NB4 (cell line): ENCODE measurements around the gene TRIM62.

Experiments
- DNase-seq: peaks from one replicate; pipeline ENCODE4 v3.0.0; 2010; ENCODE audit warnings: low read depth
- H3K4me3 ChIP-seq: one replicate; pipeline ENCODE4 v1.5.1; 2011; ENCODE audit warnings: mild to moderate bottlenecking, low read depth, low read length, moderate library complexity
- CTCF ChIP-seq: IDR thresholded peaks from one replicate; pipeline ENCODE4 v1.5.1; 2012; ENCODE audit warnings: low read depth, low read length
- MAX ChIP-seq: IDR thresholded peaks from 2 replicates; pipeline ENCODE4 v1.6.1; 2011; ENCODE audit warnings: low read depth, low read length
- MYC ChIP-seq: IDR thresholded peaks from 2 replicates; pipeline ENCODE4 v1.6.1; 2011; ENCODE audit warnings: low read depth, low read length
- POLR2A ChIP-seq: IDR thresholded peaks from 2 replicates; pipeline ENCODE4 v1.6.1; 2011; ENCODE audit warnings: mild to moderate bottlenecking; ENCODE audit not compliant: insufficient read length; ENCODE audit errors: extremely low read depth

Gene TRIM62

GRCh38 chr1:33195556-33195955 lies 13.7 kb upstream of the TRIM62 start:
- DNase-seq: no peak
- TF ChIP-seq MAX (no peak), MYC (no peak), POLR2A (no peak), CTCF (no peak)
- H3K4me3 ChIP-seq: no peak overlapping the region

- no peak for TF ChIP-seq CTCF
- TF ChIP-seq MAX: no peak
- DNase-seq: no peak
- H3K4me3 ChIP-seq: no peak overlapping the region
Measured at GRCh38 chr1:33191731-33192275, 10.0 kb upstream of the TRIM62 start.

- no peak overlapping the region for H3K4me3 ChIP-seq
- DNase-seq: no peak
- TF ChIP-seq MAX (no peak), MYC (no peak), CTCF (no peak), POLR2A (no peak)
Measured at GRCh38 chr1:33190701-33191100, 8.9 kb upstream of the TRIM62 start.

GRCh38 chr1:33188572-33189275 lies 6.9 kb upstream of the TRIM62 start:
- no peak for DNase-seq
- no peak overlapping the region for H3K4me3 ChIP-seq
- no peak for TF ChIP-seq CTCF
- no peak for TF ChIP-seq MYC
- no peak for TF ChIP-seq MAX
- no peak for TF ChIP-seq POLR2A

- H3K4me3 ChIP-seq: no peak overlapping the region
- no peak for DNase-seq
- TF ChIP-seq MAX: no peak
- no peak for TF ChIP-seq POLR2A
- TF ChIP-seq CTCF: no peak
- TF ChIP-seq MYC: no peak
Measured at GRCh38 chr1:33186936-33187335, 5.1 kb upstream of the TRIM62 start.
